Measurements from ENCODE around the gene THAP6. TPM values are rescaled to one million over a fixed set of nuclear protein-coding genes. Genes with fewer than 3 reads are reported as not detected.
A peak's percentile ranks its signal among the peaks of the same experiment; 100 is the strongest.
"Not testable (repeated sequence)": the region's sequence is repeated elsewhere in the genome, so short reads cannot be mapped to it uniquely, and the experiment has no call there.

The THAP6 gene
- polyA plus RNA-seq, 10 donors: 9.9 to 29.5 (median 13.1) TPM

DNA sequence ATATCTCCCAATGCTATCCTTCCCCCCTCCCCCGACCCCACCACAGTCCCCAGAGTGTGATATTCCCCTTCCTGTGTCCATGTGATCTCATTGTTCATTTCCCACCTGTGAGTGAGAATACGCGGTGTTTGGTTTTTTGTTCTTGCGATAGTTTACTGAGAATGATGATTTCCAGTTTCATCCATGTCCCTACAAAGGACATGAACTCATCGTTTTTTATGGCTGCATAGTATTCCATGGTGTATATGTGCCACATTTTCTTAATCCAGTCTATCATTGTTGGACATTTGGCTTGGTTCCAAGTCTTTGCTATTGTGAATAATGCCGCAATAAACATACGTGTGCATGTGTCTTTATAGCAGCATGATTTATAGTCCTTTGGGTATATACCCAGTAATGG lies 5.2 kb downstream of the THAP6 start:
- not testable (repeated sequence) for DNase-seq

DNA sequence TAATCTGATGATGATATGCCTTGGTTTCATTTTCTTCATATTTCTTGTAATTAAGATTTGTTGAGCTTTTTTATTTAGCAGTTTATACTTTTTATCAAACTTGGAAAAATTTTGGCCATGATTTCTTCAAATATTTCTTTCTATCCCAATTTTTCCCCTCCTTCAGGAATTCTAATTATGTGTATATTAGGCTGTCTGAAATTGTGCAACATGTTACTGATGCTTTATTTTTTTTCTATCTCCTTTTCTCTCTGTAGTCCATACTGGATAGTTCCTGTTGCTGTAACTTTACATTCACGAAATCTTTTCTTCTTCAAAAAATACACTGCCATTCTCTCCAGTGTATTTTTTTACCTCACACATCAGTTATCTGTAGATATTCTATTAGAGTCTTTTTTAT lies 10.8 kb downstream of the THAP6 start:
- no peak for DNase-seq

DNA sequence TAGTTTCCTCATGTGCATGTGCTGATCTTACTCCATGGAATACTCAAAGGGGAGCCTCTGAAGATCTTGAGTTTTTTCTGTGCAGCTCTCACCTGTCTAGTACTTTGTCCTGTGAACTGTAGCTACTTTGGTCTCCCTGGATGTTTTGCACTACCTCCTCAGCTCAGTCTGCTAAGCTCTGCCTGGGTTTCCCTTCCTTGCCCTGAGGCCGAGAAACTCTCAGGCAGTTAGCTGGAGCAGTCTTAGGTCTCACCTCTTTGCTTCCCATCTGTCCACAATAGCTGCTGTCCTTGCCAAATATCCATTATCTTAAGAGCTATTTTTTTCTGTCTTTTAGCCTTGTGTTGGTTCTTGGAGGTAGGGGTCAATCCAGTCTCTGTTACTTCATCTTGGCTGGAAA lies 11.6 kb downstream of the THAP6 start:
- no peak for DNase-seq

DNA sequence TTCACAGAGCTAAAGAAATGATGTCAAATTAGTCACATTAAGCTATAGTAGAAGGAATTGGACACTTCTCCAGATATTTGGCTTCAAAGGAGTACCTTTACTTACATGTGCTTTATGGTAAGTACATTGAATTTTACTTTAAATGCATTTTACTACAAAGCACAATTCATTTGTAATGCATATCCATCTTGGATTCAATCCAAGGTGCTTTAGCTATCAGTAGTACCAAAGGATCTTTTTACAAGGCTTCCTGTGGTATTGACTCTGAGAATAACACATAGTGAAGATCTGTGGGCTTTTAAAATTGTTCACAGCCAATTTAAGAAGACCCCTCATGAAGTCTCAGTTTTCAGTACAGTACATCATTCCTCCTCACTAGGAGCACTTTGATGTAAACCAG lies 13.2 kb downstream of the THAP6 start:
- DNase-seq: no peak

DNA sequence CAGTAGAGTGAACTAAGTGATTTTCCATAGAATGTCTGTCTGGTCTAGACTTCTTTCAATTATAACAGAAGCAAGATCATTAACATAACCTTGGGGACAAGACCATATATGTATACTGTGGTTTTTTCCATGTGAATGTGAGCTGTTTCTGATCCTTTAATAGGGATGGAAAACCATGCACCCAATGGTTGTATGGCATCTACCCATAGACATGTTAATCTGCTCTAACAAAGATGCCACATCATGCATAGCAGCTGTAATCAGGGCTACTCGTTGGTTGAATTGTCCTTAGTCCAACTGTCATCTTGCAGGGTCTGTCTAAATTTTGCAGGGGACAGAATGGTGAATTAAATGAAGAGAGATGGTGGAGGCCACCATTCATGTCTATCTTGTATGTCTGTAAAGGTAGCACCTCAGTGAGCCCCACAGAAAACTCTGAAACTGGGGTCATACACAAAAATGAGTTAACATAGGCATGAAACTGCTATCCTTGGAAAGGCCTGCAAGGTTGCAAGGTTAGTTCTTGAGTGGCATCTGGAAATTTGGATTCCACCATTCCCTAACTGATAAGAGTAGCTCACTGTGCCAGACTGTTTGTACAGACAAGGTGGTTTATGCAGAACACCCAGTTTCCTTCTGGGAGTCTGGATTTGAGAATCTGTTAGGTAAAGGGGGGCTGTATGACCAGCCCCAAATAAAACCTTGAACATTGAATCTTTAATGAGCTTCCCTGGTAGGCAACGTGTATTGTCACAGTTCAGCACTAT lies 16.5 kb downstream of the THAP6 start:
- no peak for DNase-seq

DNA sequence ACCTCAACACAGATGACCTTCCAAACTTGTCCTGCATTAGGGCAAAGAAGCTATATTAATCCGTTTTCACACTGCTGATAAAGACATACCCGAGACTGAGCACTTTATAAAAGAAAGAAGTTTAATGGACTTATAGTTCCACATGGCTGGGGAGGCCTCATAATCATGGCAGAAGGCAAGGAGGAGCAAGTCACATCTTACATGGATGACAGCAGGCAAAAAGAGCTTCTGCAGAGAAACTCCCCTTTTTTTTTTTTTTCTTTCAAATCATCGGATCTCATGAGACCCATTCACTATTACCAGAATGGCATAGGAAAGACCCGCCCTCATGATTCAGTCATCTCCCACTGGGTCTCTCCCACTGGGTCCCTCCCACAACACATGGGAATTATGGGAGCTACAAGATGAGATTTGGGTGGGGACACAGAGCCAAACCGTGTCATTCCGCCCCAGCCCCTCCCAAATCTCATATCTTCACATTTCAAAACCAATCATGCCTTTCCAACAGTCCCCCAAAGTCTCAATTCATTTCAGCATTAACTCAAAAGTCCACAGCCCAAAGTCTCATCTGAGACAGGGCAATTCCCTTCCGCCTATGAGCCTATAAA lies 17.4 kb downstream of the THAP6 start:
- DNase-seq: not testable (repeated sequence)

DNA sequence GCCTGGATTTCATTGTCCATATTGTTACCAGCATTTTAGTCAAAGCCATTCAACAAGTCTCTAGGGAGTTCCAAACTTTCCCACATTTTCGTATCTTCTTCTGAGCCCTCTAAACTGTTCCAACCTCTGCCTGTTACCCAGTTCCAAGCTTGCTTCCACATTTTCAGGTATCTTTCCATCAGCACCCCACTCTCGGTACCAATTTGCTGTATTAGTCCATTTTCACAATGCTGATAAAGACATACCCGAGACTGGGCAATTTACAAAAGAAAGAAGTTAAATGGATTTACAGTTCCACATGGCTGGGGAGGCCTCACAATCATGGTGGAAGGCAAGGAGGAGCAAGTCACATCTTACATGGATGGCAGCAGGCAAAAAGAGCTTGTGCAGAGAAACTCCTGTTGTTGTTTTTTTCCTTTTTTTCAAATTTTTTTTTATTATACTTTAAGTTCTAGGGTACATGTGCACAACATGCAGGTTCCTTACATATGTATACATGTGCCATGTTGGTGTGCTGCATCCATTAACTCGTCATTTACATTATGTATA lies 19.1 kb downstream of the THAP6 start:
- not testable (repeated sequence) for DNase-seq

DNA sequence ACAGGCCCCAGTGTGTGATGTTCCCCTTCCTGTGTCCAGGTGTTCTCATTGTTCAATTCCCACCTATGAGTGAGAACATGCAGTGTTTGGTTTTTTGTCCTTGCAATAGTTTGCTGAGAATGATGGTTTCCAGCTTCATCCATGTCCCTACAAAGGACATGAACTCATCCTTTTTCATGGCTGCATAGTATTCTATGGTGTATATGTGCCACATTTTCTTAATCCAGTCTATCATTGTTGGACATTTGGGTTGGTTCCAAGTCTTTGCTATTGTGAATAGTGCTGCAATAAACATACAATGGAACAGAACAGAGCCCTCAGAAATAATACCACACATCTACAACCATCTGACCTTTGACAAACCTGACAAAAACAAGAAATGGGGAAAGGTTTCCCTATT lies 19.7 kb downstream of the THAP6 start:
- DNase-seq: not testable (repeated sequence)

DNA sequence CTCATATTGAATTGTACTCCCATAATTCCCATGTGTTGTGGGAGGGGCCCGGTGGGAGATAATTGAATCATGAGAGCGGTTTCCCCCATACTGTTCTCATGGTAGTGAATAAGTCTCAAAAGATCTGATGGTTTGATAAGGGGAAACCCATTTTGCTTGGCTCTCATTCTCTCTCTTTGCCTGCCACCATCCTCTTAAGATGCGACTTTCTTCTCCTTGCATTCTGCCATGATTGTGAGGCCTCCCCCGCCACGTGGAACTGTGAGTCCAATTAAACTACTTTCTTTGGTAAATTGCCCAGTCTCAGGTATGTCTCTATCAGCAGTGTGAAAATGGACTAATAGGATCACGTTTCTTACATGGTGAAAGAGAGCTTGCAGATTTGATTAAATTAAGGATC lies 23.0 kb downstream of the THAP6 start:
- DNase-seq: not testable (repeated sequence)

DNA sequence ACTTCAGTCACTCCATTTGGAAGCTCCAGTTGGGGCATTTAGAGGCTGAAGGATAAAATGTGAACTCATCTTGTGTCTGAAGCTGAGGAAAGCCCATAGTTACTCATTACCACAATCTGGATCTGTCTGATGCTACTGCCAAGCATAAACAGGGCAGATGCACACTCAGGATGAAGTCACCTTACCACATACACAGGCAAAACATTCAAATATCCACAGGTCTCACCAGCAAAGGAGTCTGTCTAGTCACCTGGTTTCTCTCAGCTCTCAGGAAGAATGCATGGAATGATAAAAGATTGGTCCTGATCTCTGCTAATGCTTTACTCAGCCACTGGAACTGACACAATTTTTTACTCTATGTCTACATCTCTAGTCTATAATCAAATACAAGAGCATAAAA lies 28.6 kb downstream of the THAP6 start:
- peak in 1 of 3 donors; percentile 64 for DNase-seq

DNA sequence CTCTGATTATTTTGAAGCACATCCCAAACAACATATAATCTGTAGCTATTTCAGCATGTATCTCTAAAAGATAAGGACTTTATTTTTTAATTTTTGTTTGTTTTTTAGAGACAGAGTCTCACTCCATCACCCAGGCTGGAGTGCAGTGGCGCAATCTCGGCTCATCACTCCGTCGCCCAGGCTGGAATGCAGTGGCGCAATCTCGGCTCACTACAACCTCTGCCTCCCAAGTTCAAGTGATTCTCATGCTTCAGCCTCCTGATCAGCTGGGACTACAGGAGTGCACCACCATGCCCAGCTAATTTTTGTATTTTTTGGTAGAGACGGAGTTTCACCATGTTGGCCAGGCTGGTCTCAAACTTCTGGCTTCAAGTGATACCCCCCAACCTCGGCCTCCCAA lies 29.9 kb downstream of the THAP6 start:
- DNase-seq: not testable (repeated sequence)

DNA sequence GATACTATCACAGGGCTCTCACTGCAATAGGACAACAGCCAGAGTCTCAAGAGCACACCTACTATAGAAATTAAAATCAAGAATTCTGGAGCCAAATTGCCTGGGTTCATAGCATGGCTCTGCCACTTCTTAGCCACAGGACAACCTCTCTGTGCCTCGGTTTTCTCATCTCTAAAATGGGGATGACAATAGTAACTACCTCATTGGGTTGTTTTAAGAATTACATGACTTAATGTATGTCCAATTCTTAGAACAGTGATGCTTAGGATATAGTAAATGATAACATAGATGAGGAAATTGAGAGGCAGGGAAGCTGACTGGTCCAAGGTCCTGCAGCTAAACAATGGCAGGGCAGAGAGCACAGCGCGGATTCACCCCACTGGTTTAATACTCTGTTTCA lies 30.6 kb downstream of the THAP6 start:
- DNase-seq: no peak

DNA sequence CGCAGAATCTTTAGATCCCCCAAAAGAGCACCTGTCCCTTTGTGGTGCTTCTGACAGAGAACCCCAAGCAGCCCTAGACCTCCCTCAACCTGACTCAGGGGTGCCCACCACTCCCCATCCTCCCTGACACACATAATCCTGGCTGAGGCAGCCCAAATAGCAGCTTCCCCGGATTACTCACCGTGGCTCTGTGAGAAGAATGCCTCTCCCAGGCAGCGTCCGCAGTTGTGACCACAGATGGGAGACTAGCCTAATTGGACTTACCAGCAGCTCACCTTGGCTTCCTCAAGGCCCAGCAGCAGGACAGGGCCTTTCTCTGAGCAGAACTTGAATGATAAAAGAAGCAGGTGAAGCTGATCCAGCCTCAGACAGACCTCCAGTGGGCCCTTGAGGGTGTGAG lies 31.3 kb downstream of the THAP6 start:
- DNase-seq: peak in 1 of 3 donors; percentile 8

DNA sequence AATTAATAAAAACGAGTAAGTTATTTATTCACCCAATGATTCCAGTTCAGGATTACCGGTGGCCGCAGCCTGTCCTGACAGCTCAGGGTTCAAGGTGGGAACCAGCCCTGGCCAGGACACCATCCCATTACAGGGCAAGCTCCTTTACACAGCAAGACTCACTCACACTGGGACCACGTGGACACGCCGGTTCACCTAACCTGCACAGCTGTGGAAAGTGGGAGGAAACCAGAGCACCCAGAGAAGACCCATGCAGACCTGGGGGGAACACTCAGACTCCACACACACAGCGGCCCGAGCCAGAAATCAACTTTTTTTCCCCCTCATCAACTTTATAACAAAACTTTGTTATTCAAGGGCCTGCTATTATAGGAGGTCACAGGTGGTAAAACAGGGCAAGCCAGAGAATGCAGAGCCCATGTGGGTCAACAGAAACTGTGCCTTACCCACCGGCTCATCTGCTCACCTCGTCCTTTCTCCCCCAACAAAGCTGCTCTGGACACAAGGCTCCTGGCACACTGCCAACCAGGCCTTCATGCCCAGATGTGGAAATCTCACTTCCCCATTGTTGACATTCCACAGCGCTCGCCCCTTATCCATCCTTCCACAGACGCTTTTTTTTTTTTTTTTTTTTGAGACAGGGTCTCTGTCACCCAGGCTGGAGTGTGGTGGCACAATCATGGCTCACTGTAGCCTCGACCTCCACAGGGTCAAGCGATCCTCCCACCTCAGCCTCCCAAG lies 33.5 kb downstream of the THAP6 start:
- DNase-seq: peak; percentile 10 to 44 (median 18)

DNA sequence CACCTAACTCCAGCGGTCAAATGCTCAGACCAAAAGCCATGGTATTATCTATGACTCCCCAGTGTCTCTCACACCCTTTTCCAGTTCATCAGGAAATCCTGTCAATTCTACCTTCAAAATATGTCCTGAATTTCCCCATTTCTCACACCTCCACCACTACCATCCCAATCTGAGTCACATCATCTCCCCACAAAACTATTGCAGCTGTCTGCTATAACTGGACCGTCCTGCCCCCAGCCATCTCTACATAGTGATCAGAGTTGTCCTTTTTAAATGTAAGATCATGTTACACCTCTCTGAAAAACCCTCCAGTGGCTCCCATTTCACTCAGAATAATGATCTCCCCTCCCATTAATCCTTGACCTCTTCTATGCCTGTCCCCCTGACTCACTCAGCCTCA lies 34.7 kb downstream of the THAP6 start:
- no peak for DNase-seq

DNA sequence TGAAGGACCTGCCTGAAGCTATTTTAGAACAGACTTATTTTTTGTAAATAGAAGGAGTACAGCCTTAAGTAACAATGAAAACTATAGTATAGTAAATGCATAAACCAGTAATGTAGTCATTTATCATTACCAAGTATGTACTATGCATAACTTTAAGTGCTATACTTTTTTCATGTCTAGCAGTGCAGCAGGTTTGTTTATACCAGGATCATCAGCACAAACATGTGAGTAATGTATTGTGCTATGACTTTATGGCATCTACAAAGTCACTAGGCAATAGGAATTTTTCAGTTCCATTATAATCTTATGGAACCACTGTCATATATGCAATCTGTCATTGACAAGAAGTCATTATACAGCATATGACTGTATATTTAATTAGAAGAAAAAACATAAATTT lies 38.2 kb downstream of the THAP6 start:
- DNase-seq: no peak

DNA sequence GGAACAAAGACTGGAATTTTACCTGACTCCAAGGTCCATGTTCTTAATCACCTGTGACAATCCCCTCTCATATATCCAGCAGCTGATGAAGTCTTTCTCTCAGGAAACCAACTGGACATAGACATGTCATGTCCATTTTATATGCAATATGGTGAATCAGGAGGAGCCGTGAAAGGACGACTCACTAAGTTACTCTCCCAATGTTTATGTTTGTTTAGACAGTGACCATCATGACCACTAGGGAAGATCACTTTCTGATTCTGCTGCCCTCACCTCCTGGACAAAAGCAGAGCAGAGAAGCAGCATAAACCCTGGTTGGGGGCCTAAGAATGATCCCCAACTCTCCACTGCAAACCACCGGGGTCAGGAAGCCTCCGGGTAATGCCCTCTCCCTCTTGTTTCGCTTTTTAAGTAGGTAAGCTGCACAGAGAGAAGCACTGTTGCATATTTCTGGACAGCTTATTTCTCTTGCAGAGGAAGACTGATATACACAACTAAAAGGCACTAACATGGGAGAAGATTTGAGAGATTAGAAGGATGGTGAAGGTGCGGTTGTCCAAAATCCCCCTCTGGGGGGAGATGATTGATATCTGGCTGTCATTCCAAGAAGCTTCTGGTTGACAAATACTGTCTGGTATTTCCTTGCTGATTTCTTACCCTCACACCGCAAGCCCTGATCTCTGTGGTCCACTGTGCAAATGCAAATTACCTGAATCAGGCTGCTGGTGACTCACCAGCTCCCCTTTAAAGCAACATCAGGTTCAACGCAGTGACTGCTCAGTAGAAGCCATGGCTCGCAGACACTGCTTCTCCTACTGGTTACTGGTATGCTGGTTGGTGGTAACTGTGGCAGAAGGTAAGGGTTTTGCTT lies 41.3 kb downstream of the THAP6 start, which contains the start of gene ODAPH:
Gene ODAPH, plus strand, starts transcription at position 773 of the 871 bp plus-strand sequence. Its CDS starts 17 bp downstream, at position 790.
- DNase-seq: peak in 1 of 3 donors; percentile 23

DNA sequence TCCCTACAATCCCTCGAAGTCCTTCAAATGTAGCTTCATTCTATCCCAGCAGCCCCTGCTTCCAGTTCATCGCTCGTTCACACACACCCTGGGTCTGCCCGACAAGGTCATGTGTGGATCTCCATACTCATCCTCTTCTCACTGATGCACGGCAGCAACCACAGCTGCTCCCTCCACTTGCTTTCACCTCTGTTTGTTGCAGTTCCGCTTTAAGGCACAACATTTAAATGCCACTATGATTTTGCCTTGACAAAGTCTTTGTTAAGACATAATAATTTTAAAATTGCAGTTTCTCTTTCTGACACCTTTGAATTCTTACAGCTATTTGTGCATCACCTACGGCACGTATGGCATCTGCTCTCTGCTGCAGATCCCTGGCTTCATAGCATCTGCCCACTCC lies 43.4 kb downstream of the THAP6 start:
- DNase-seq: no peak

DNA sequence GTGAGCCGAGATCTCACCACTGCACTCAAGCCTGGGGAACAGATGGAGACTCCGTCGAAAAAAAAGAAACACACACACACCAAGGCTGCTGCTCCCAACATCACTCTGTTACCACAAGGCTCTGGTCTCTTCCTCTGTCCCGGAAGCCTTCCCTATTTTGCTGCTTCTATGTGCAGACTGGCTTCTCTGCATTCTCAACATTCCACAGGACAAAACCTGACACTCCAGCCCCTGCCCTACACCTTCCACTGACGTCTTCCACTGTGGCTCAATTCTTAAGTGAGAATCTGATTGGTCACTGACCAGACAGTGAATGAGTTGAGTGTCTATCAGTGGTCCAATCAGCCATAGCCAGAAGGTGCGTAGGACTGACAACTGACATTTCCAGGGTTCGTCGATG lies 47.5 kb downstream of the THAP6 start:
- no peak for DNase-seq

DNA sequence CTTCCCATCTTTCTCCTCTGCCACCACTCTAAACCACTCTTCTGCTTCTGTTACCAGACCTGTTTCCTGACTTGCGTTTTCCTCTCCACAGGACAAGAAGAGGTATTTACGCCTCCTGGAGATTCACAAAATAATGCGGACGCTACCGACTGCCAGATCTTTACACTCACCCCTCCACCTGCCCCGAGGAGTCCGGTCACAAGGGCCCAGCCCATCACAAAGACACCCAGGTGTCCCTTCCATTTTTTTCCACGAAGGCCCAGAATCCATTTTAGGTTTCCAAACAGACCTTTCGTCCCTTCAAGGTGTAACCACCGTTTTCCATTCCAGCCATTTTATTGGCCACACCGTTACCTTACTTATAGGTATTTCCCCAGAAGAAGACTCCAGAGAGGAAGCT lies 49.8 kb downstream of the THAP6 start:
- DNase-seq: no peak

DNA sequence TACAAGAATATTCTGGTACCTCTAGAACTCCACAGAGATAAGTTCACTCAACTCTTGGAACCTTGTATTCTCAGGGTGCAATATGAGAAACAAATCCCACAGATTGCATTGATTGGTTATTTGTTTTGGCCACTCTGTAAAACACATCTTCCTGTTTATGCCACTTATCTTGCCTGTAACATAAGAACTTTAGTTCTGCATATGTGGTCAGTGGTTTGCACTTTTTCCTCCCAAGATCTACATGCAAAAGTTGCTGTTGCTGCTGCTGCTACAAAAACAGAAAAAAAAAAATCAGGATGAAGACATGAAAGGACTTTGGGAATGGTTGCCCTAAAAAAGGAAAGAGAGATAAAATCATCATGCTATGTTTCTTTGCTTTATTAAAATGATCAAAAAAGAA lies 51.2 kb downstream of the THAP6 start:
- DNase-seq: no peak

All from muscle of back (tissue), 11 donors.